ENCODE measurements around the gene SPATA2L.

Gene SPATA2L, protein sequence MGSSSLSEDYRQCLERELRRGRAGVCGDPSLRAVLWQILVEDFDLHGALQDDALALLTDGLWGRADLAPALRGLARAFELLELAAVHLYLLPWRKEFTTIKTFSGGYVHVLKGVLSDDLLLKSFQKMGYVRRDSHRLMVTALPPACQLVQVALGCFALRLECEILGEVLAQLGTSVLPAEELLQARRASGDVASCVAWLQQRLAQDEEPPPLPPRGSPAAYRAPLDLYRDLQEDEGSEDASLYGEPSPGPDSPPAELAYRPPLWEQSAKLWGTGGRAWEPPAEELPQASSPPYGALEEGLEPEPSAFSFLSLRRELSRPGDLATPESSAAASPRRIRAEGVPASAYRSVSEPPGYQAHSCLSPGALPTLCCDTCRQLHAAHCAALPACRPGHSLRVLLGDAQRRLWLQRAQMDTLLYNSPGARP

DNA sequence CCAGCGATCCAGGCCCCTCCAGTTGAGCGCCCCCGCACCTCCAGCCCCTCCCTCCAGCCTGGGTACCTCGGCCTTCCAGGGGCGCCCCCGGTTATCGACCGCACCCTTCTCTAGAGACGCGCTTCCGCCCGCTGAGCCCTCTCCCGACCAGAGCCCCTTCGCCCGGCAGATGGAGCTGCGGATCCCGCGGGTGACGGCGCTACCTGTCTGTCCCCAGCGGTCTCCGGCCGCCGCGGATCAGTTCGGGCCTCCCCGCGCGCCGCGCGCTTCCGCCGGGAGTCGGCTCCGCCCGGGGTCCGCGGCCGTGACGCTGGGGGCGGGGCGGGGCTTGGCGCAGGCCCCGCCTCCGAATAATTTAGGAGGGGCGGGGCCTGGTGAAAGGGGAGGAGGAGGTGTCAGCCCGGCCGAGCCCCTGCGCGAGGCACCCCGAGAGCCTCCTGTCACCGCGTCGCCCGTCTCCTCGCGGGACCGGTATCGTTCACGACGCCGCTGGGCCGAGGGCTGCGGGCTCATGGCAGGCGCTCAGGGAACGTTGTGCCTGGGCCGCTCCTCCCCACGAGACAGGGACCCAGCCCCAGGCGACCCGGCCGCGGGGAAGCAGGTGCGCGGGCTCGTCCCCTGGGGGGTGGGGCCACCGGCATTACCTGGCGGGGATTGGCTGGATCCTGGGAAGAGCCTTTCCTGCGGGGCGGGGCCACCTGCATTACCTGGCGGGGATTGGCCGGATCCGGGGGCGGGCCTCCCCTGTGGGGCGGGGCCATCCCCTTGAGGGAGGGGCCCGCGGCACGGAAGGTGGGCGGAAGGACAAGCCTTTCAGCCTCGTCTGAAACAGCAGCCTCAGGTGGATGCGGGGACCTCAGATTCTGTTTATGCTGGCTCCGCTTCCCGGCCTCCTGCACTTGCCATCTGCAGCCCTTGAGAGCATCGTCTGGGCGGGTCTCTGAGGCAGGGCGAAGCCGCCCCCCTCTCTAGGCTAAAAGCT is at the start of gene SPATA2L:
SPATA2L (minus strand) TSS at position 281 of the 982 bp plus-strand sequence. CDS start 473 bp downstream, outside the sequence.
- peak; percentile 98 for DNase-seq

DNA sequence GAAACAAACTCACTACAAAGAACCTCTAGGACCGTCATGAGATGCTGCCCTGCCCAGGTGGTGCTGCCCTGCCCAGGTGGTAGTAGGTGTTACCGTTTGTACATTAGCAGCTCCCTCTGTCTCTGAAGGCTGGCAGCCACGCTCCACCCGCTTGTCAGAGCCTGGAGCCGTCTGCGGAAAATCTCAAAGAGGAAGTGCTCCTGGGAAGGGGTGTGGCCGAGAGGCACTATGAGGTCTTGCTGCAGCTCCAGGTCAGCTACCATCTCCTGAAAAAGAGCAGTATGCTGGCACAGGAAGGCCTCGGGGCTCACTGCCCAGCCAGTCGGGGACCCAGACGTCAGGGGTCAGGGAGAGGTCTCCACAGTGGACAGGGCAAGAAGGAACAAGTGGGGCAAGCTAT is 48.1 kb upstream of the SPATA2L start:
- no peak for DNase-seq

DNA sequence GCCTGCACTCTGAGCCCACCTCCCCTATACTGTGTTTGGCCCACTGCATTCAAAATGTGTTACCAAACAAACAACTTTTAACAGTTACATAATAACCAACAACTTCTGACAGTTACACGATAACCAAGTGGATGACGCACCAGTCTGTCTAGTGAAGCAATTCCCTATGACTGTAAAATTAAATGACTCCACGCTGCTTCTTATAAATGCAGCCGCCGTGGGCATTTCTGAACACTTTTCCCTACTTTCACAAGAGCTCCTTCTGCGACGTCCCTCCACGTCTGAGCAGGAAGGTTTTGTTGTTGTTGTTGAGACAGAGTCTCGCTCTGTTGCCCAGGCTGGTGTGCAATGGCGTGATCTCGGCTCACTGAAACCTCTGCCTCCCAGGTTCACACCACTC is 47.4 kb upstream of the SPATA2L start:
- no peak for DNase-seq

DNA sequence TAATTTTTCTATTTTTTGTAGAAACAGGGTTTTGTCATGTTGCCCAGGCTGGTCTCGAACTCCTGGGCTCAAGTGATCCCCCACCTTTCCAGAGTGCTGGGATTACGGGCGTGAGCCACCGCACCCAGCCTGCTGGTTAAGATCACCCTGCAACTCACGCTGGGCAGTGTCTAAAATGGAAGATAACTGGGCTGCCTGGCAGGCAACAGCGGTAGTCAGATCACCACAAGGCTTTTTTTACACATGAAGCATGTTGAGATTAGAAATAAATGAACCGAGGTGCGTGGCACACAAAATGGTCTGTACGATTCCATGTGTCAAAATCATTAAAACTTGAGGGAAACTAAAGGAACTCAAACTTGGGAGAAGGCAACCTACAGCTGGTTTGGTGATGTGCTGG is 46.6 kb upstream of the SPATA2L start:
- DNase-seq: no peak

DNA sequence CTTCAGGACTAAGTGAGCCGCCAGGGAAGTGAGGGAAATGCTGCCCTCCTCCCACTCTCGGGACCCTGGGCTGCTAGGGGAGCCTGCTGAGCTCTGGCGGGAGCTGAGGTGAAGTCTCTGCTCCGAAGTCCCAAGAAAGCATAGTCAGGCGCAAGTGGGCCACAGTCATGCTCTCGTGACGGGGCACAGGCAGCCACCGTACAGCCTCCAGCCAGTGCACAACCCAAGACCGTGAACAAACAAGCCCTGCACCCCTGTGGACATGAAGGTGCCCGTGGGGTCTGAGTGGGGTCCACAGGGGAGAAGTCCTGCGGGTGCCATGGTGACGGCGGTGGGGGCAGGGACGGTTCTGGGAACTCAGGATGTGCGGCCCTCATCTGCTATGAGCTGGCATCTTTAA is 44.5 kb upstream of the SPATA2L start:
- DNase-seq: no peak

DNA sequence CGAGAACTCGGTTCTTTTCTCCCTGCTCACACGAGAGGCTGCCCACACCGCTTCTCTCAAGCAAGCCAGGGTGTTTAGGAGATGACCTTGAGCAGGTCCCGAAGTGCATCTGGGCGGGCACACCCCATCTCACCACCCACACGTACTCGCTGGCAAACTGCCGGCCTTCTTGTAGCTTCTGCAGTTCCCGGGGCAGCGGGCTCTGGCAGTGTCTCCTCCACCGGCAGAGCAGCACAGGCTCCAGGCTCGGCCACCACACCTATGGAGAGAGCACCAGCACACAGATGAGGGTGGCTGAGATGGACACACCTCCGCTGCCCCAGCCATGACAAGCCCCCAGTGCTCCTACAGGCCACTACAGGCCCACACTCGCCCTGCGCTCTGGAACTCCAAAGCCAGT is 43.3 kb upstream of the SPATA2L start:
- DNase-seq: no peak

DNA sequence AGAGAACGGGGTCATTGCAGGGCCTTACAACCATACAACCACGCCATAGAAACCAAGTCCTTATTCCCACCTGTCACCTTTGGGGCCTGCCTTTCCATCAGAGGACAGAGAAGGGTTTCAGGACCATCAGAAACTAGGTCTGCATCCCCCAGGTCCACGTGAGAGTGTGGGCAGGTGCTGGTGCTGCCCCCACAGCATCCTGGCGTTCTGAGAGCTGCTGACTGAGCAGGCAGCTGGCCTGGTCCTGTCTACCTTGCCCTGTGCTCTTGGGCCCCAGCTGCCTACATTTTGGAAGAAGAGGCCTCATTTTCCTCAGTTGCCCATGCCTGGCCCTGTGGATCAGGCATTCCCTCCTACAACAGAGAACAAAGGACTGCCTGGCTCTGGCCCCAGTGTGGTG is 41.4 kb upstream of the SPATA2L start:
- no peak for DNase-seq

DNA sequence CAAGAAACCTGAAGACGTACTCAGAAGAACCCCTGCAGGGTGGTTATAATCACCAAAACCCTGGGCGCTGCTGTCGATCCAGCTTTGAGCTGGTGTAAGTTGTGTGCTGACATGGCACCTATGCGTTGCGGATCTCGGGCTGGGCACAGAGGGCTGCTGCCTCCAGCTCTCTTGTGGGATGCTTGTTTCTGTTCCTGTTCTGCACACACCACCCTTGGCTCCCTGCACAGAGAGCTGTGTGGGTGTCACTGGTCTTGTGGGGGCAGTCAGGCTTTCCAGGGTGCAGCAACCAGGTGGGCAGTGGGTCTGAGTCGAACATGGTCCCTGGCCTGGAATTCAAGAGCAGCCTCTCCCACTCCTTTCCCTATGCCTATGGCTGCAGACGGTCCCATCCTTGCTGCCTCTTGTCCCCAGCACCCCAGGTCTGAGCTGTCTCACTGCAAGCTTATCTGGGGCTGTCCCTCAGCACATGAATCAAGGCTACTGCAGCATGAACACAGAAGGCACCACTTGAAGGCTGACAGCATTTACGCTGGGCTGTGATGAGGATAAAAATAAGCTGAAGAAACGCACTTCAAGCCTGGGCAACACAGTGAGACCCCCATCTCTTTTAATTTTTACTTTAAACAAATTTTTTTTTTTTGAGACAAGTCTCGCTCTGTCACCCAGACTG is 40.0 kb upstream of the SPATA2L start:
- DNase-seq: no peak

DNA sequence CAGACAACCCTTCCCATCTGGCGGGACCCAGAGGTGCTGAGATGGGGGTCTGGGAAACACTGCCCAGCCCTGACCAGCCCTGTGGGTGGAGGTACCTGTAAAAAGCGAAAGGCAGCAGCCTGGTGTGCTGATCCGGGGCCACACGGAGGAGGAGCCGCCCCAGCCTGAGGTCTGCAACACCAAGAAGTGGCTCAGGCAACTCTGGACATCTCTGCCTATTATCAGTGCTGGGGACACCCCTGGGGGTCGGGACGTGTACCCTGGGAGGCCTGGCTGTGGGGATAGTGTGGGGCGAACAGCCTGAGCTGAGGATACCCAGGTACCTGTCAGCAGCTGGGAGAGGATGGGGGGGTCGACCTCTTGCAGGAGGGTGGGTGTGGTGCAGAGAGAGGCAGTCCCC is 37.9 kb upstream of the SPATA2L start:
- no peak for DNase-seq

DNA sequence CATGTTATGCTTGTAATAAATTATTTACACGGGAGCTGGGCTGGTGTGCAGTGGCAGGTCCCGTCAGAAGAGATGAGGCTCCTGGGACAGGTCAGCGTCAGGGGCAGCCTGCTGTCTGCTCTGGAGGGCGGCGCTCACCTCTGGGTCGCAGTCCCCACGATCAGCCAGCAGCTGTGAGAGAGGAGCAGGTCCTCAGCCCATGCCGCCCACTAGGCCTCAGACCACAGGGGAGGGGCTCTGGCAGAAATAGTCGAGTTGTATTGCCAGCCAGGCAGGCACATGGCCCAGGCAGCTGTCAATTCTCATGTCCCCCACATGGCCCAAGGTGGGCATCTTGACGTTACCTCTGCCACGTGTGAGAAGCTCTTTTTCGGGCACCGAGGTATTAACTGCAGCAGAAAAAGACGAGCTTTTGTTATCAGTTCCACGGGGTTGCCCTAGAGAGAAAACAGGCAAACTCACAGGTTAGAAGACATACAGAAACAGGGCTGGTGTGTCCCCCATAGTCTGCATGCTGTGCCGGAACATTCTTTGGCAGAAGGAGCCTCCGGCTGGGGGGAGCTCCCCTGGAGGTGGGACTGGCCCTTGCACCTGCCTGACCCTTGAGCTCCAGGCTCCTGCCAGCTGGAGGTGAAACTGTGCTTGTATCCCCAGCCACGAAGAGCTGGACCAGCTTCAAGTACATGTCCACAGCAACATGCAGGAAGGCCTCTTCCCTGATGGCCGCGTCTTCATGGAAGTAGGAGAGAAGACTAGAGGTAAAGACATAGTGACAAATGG is 37.2 kb upstream of the SPATA2L start:
- DNase-seq: no peak

DNA sequence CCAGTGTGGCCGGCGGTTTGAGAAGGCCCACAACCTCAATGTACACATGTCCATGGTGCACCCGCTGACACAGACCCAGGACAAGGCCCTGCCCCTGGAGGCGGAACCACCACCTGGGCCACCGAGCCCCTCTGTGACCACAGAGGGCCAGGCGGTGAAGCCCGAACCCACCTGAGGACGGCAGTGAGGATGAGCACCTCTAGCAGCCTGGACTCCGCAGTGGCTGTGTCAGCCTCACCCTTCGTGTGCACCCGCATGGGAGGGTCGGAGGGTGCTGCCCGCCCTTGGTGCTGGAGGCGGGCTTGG is 36.5 kb upstream of the SPATA2L start:
- DNase-seq: no peak

DNA sequence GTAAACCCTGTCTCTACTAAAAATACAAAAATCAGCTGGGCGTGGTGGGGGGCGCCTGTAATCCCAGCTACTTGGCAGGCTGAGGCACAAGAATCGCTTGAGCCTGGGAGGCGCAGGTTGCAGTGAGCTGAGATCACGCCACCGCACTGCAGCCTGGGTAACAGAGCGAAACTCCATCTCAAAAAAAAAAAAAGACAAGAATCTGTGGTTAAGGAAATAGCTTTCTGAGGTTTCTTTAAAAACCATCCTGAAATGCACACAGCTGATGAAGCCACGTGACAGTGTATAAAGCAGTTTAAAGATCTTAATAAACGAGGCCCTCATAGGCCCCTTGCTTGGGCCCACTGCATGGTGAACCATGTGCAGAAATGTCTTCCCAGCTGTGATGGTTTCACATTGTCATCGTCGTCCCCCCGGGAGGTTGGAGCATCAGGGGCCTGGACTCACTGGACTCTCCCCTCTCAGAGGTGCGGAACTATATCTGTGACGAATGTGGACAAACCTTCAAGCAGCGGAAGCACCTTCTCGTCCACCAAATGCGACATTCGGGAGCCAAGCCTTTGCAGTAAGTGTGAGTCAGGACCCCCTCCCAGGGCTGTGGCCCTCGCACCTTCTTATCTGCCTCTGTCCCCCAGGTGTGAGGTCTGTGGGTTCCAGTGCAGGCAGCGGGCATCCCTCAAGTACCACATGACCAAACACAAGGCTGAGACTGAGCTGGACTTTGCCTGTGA is 36.0 kb upstream of the SPATA2L start:
- peak; percentile 72 for DNase-seq

DNA sequence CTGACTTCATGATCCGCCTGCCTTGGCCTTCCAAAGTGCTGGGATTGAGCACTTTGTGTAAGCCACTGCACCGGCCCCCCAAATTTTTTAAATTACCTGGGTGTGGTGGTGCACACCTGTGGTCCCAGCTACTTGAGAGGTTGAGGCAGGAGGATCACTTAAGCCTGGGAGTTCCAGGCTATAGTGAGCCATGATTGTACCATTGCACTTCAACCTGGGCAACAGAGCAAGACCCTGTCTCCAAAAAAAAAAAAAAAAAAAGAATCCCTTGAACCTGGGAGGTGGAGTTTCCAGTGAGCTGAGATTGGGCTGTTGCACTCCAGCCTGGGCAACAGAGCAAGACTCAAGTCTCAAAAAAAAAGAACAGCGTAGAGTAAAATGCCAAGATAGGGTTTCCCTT is 35.0 kb upstream of the SPATA2L start:
- DNase-seq: no peak

DNA sequence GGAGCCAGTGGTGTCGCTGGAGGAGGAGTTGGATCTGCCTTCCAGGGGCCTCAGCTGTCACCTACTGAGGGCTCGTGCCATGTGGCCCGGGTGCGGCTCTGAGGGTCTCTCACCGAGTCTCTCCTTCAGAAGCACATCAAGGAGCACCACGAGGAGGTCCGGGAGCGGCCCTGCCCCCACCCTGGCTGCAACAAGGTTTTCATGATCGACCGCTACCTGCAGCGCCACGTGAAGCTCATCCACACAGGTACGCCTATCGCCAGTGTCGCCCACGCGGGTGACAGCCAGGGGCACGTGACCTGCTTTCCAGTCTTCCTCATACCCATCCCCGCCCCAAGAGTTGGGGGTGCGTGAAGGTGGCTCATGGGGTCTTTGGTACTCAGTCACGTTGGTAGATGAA is 32.3 kb upstream of the SPATA2L start:
- DNase-seq: no peak

DNA sequence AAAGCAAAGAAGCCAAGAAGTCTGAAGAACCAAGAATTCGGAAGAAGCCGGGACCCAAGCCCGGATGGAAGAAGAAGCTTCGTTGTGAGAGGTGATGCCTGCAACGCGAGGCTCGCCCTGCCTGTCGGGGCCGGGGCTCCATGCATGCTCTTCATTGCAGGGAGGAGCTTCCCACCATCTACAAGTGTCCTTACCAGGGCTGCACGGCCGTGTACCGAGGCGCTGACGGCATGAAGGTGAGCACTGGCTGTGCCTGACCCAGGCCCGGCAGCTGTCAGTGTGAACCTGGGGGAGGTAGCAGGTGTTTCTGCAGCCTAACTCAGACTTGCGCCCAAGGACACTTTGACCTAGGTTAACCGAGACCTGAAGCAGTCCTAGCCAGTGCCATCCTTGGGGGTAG is 31.8 kb upstream of the SPATA2L start:
- DNase-seq: no peak

DNA sequence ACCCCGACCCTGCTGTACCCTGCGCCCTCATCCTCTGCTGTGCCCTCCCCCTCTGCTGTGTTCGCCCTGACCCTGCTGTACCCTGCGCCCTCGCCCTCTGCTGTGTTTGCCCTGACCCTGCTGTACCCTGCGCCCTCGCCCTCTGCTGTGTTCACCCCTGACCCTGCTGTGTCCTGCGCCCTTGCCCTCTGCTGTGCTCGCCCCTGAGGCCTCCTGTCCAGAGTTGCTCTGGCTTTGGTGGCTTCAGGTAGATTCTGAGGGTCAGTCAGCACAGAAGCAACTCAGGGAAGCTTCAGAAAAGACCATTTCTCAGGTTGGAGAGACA is 31.4 kb upstream of the SPATA2L start:
- DNase-seq: no peak

DNA sequence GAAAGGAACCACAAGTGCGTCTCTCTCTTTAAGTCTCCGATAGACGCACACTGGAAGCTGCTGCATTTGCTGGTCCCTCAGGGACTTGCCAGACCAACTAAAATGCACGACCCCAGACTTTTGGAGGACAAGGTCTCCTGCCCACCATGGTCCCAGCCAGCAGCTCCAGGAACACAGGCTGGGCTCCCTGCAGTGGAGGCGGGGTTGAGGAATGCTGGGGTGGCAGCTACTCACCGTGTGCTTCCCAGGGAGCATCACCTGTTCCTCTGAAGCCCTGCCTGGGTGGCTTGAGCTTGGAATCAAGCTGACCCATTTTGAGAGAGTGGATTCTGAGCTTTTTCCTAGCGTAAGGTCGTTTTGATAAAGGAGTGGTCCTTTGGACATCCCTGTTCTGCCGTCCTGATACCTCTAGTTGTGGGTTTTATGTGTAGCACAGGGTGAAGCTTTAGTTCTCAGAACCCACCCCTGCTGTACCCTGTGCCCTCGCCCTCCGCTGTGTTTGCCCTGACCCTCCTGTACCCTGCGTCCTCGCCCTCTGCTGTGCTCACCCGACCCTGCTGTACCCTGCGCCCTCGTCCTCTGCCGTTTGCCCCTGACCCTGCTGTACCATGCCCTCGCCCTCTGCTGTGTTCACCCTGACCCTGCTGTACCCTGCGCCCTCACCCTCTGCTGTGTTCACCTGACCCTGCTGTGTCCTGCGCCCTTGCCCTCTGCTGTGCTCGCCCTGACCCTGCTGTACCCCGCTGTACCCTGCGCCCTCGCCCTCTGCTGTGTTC is 30.8 kb upstream of the SPATA2L start:
- no peak for DNase-seq

DNA sequence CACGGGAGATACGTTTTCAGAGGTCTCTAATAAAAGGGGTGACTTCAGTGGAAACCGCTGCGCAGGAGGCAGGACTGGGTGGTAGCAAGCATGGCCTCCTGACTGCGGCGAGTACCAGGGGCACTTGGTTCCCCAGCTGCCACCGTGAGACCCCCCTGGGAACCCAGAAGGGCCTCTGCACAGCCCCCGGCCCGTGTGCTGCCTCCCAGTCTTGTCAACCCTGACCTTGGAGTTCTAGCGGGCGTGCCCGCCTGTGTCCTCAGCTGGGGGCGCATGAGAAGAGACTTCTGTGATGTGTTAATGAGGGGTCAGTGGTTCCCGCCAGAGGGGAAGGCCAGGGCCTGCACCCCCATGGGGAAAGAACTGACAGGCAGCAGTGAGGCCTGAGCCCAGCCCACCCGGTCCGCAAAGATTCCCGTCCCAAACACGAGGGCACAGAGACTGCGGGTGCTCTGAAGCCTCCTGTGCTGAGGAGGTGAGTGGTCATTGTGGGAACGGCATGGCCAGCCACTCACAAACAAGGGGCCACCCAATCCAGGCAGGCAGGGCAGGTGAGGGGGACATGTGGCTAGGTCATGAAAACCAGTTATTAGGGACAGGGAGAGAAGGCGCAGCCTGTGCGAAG is 29.2 kb upstream of the SPATA2L start:
- DNase-seq: no peak

DNA sequence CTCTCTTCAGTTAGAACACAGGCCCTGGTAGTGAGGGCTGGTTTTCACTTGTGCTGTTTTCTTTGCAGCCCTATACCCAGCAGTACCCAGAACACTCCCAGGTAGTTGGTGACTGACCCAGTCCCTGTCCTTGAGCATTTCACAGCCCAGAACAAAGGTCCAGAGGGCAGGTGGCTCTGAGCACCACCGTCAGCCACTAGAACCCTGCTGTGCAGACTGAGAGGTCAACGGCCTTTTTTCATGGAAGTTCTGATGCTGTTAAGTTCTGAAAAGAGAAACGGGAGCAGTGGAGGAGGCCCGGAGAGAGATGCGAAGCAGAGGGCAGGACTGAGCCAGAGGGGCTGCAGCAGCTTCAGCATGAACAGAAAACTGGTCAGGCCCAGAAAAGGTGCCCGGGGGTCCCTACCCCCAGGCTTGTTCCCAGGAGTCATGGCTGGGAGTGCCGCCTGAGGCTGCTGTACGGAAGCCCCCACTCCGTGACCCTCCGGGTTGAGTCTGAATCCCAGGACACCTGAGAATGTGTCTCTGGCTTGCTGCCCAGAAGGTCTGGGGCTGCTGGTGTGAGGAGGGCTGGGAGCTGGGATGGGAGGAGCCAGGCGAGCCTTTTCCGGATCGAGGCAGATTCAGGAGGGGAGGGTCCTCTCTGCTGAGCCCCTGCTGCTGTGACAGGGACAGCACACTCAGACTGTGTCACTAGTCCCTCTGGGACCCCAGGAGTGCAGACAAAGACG is 28.5 kb upstream of the SPATA2L start:
- DNase-seq: no peak

DNA sequence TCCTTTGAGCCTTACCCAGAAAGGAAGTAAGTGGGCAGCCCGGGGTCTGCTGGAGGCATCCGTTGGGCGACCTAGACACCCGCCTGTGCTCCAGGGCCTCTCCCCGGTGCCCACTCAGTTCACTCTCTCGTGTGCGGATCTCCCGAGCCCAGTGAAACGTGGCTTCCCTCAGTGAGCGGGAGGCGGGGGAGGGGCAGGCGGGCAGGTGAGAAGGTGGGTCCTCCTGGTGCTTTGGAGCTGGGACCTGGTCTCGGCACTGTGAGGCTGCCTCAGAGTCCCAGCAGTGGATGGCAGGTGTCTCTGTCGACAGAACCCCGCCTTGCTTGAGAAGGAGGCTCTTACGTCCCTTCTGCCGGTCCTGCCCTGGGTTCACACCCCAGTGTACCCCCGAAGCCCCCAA is 27.8 kb upstream of the SPATA2L start:
- no peak for DNase-seq
